Thyroid gland (tissue), 4 donors: ENCODE results near the gene AMBP. TPM values are rescaled to one million over a fixed set of nuclear protein-coding genes. Genes with fewer than 3 reads are reported as not detected.

ENCODE experiments used
- DNase-seq, 2 donors: peaks; one replicate each; pipeline ENCODE4 v3.0.0-alpha.2; 2019
- H3K27ac ChIP-seq, 3 donors: fragments of 200-600 bp; sonication (generic); 1 replicate in 2 of 3; 2 replicates in 1 of 3; pipeline ENCODE4 v1.5.1; 2016 to 2019; ENCODE audit warnings: mild to moderate bottlenecking in 1 of 3, moderate library complexity in 1 of 3
- H3K27me3 ChIP-seq: fragments of 200-600 bp; sonication (generic); one replicate; pipeline ENCODE4 v1.5.1; 2019
- H3K36me3 ChIP-seq, 2 donors: fragments of 200-600 bp; sonication (generic); one replicate each; pipeline ENCODE4 v1.5.1; 2016 to 2019
- H3K4me1 ChIP-seq, 2 donors: fragments of 200-600 bp; sonication (generic); one replicate each; pipeline ENCODE4 v1.5.1; 2017 to 2019
- H3K4me3 ChIP-seq, 3 donors: fragments of 200-600 bp; sonication (generic); replicated peaks in 1 of 3; 1 replicate in 2 of 3; 2 replicates in 1 of 3; pipeline ENCODE4 v1.5.1; 2016; ENCODE audit warnings: mild to moderate bottlenecking in 1 of 3
- H3K9me3 ChIP-seq: fragments of 200-600 bp; sonication (generic); one replicate; pipeline ENCODE4 v1.5.1; 2017
- POLR2A ChIP-seq, 2 donors: fragments of 450-650 bp; IDR thresholded peaks; one replicate each; pipeline ENCODE4 v1.6.1; 2017; ENCODE audit warnings: antibody characterized with exemption in 2 of 2, mild to moderate bottlenecking in 2 of 2, moderate library complexity in 1 of 2
- WGBS, 2 donors: methylation state at CpG; one replicate each; pipeline ENCODE4 v1.1.5; 2017; 5-methylcytosine and 5-hydroxymethylcytosine counted together
- intact Hi-C: fragments of 100-400 bp; cut with DNase I; formaldehyde crosslinking; loops from one replicate; pipeline ENCODE4 v1.15.1; 2023
- total RNA-seq, 4 donors: library from RNA; depleted of rRNA; stranded (reverse); fragments of >200 nt; gene quantifications; one replicate each; pipeline ENCODE4 v1.2.3, GENCODE V29; 2016
- TF ChIP-seq, protein P1 (sequence below), 6 experiments: fragments of 200-600 bp in 3 of 6; fragments of 450-650 bp in 3 of 6; sonication (generic) in 3 of 6; IDR thresholded peaks; one replicate each; pipeline ENCODE4 v1.5.1; 2016 to 2019; ENCODE audit warnings: antibody characterized with exemption in 6 of 6, mild to moderate bottlenecking in 2 of 6, inconsistent platforms in 1 of 6, moderate library complexity in 1 of 6

Gene AMBP
- total RNA-seq, 4 donors from 2014 or later = 0.83 to 4.2 (median 2.1) TPM; not detected in 1

DNA sequence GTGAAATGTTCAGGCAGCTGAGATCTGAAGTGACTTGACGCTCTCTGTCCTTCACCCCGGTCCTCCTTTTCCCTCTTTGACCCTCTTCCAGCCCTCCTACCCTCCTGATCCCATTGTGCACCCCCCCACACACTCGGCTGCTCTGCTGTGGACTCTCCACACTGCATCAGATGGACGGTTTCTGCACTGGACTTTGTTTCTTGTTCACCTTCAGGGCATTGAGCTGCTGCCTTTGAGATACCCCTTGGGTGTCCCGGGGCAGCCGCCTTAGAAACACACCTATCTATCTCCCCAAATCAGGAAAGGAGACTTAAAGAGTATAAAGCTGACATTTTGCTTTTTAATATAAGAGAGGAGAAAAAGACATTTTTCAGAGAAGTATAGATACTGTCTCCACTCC is 27.5 kb downstream of the AMBP start:
- no peak overlapping the region for H3K27ac ChIP-seq
- 90 to 94% methylated on average over 6 of the region's 6 CpGs for WGBS, 2 donors
- intact Hi-C loops = no loop called here
- TF ChIP-seq, protein P1, sequence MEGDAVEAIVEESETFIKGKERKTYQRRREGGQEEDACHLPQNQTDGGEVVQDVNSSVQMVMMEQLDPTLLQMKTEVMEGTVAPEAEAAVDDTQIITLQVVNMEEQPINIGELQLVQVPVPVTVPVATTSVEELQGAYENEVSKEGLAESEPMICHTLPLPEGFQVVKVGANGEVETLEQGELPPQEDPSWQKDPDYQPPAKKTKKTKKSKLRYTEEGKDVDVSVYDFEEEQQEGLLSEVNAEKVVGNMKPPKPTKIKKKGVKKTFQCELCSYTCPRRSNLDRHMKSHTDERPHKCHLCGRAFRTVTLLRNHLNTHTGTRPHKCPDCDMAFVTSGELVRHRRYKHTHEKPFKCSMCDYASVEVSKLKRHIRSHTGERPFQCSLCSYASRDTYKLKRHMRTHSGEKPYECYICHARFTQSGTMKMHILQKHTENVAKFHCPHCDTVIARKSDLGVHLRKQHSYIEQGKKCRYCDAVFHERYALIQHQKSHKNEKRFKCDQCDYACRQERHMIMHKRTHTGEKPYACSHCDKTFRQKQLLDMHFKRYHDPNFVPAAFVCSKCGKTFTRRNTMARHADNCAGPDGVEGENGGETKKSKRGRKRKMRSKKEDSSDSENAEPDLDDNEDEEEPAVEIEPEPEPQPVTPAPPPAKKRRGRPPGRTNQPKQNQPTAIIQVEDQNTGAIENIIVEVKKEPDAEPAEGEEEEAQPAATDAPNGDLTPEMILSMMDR (IDR thresholded peaks at IDR 0.05) = no peak
- no peak for TF ChIP-seq POLR2A (IDR thresholded peaks at IDR 0.05)
- H3K9me3 ChIP-seq = no peaks in the 10 kb centered on the region
- H3K4me3 ChIP-seq = no peak overlapping the region
- peaks cover 15 to 23% of the 10 kb centered on the region in 2 donors for H3K36me3 ChIP-seq
- no peak for DNase-seq
- no peaks in the 10 kb centered on the region for H3K27me3 ChIP-seq
- no peaks in the 10 kb centered on the region for H3K4me1 ChIP-seq

DNA sequence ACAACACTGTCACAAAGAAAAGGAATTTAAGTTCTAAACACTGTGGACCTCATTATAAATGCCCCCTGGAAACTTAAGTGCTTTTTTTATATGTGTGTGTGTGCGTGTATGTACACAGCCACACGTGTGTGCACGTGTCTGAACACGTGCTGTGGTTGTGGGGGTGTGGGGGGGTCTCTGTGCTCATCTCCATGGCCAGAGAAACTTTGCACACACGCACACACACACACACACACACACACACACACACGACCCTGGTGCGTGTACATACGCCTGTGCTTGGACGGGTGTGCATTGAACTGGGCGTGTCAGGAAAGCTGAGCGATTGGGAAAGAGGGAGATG is 27.9 kb downstream of the AMBP start:
- no peak for DNase-seq
- intact Hi-C loops = no loop called here
- Histone ChIP-seq H3K4me3 (no peak overlapping the region), H3K27me3 (no peaks in the 10 kb centered on the region), H3K4me1 (no peaks in the 10 kb centered on the region), H3K9me3 (no peaks in the 10 kb centered on the region), H3K27ac (no peak overlapping the region), H3K36me3 (peaks cover 15 to 23% of the 10 kb centered on the region in 2 donors)
- TF ChIP-seq, protein P1 (IDR thresholded peaks at IDR 0.05) = no peak
- TF ChIP-seq POLR2A (IDR thresholded peaks at IDR 0.05) = no peak
- 89 to 94% methylated on average over 11 of the region's 11 CpGs for WGBS, 2 donors

DNA sequence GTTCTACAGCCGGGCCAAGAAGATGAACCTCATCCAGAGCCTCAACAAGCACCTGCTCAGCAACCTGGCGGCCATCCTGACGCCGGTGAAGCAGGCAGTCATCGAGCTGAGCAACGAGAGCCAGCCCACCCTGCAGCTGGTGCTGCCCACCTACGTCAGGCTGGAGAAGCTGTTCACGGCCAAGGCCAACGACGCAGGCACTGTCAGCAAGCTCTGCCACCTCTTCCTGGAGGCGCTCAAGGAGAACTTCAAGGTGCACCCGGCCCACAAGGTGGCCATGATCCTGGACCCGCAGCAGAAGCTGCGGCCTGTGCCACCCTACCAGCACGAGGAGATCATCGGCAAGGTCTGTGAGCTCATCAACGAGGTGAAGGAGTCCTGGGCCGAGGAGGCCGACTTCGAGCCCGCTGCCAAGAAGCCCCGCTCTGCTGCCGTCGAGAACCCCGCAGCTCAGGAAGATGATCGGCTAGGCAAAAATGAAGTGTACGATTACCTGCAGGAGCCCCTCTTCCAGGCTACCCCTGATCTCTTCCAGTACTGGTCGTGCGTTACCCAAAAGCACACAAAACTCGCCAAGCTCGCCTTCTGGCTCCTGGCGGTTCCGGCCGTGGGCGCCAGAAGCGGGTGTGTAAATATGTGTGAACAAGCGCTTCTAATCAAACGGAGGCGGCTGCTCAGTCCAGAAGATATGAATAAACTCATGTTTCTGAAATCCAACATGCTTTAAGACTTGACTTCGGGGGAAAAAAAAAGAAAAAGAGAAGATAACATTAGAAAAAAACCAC is 28.5 kb downstream of the AMBP start:
- Histone ChIP-seq H3K4me1 (no peaks in the 10 kb centered on the region), H3K27me3 (no peaks in the 10 kb centered on the region), H3K9me3 (no peaks in the 10 kb centered on the region), H3K36me3 (peaks cover 15 to 23% of the 10 kb centered on the region in 2 donors), H3K27ac (no peak overlapping the region), H3K4me3 (no peak overlapping the region)
- no peak for DNase-seq
- intact Hi-C loops = no loop called here
- no peak for TF ChIP-seq POLR2A (IDR thresholded peaks at IDR 0.05)
- TF ChIP-seq, protein P1 (IDR thresholded peaks at IDR 0.05) = no peak
- 93 to 97% methylated on average over 31 to 35 of the region's 40 CpGs for whole genome bisulfite sequencing, 2 donors

DNA sequence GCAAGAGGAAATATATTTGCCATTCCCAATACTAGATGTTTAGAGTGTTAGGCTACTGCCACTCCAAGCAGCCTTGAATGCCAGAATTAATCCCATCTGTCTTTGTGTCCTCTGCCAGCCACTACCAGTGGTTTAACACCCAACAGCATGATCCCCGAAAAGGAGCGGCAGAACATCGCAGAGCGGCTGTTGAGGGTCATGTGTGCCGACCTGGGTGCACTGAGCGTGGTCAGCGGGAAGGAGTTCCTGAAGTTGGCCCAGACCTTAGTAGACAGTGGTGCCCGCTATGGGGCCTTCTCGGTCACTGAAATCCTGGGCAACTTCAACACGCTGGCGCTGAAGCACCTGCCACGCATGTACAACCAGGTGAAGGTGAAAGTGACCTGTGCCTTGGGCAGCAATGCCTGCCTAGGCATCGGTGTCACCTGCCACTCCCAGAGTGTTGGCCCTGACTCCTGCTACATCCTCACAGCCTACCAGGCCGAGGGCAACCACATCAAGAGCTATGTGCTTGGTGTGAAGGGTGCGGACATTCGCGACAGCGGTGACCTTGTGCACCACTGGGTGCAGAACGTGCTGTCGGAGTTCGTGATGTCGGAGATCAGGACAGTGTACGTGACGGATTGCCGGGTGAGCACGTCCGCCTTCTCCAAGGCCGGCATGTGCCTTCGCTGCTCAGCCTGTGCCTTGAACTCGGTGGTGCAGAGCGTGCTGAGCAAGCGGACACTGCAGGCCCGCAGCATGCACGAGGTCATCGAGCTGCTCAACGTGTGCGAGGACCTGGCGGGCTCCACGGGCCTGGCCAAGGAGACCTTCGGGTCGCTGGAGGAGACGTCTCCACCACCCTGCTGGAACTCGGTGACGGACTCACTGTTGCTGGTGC is 29.3 kb downstream of the AMBP start:
- no peaks in the 10 kb centered on the region for H3K9me3 ChIP-seq
- no peaks in the 10 kb centered on the region for H3K27me3 ChIP-seq
- no peak overlapping the region for H3K27ac ChIP-seq
- peaks cover 15 to 23% of the 10 kb centered on the region in 2 donors for H3K36me3 ChIP-seq
- TF ChIP-seq, protein P1 (IDR thresholded peaks at IDR 0.05) = no peak
- no peak for TF ChIP-seq POLR2A (IDR thresholded peaks at IDR 0.05)
- WGBS, 2 donors = 96% methylated on average over 38 to 44 of the region's 44 CpGs
- H3K4me1 ChIP-seq = no peaks in the 10 kb centered on the region
- DNase-seq = no peak
- no peak overlapping the region for H3K4me3 ChIP-seq
- intact Hi-C loops = no loop called here

DNA sequence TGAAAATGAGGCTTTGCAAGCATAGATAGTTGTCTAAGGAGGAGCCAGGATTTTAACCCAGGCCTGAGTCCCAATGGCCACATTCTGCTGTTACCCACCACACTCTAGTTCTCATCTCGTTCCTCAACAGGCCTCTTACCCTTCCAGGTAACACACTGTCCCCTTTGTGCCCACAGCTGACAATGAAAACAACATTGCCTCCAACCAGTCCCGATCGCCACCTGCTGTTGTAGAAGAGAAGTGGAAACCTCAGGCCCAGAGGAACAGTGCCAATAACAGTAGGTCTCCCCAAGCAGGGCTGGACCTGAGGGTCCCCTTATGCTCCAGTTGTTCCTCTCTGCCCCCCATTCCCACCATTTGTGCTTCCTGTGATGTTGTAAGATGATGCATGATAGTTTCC is 30.4 kb downstream of the AMBP start:
- H3K27me3 ChIP-seq = no peaks in the 10 kb centered on the region
- WGBS, 2 donors = 53 to 57% methylated on average over 3 of the region's 3 CpGs
- no peaks in the 10 kb centered on the region for H3K4me1 ChIP-seq
- H3K9me3 ChIP-seq = no peaks in the 10 kb centered on the region
- no peak for TF ChIP-seq POLR2A (IDR thresholded peaks at IDR 0.05)
- TF ChIP-seq, protein P1 (IDR thresholded peaks at IDR 0.05) = peak in 4 of 6 experiments; percentile 53 to 76 (median 63)
- peak; percentile 52 to 62 for DNase-seq
- intact Hi-C loops = no loop called here
- H3K27ac ChIP-seq = no peak overlapping the region
- no peak overlapping the region for H3K4me3 ChIP-seq
- peaks cover 15 to 23% of the 10 kb centered on the region in 2 donors for H3K36me3 ChIP-seq
